ENCODE data around the gene IDH3B. TPM values are rescaled to one million over a fixed set of nuclear protein-coding genes. Genes with fewer than 3 reads are reported as not detected.

IDH3B gene
- total RNA-seq, result 86.9 and 87.9 TPM in 2 replicates
- polyA plus RNA-seq, result 168 and 177 TPM in 2 replicates
- polyA plus RNA-seq (2011; cell fraction: cytosol; rRNA removed), result 143 and 156 TPM in 2 replicates
- 642 and 647 TPM in 2 replicates for polyA plus RNA-seq (2011; cell fraction: nucleus; rRNA removed)
- polyA plus RNA-seq (2012), result 88.4 and 100 TPM in 2 replicates
- 118 and 153 TPM in 2 replicates for polyA minus RNA-seq
- 37.3 TPM for polyA minus RNA-seq (2011; cell fraction: cytosol; rRNA and poly(A)+ RNA removed)
- 79.6 and 90.2 TPM in 2 replicates for polyA minus RNA-seq (2011; cell fraction: nucleus; rRNA and poly(A)+ RNA removed)
- Bru-seq, nascent RNA, result percentile 76 among the genes with signal in this experiment
- percentile 92 among the genes with signal in this experiment for BruChase-seq, experiment 1, labeled RNA remaining after a 6-hour chase
- percentile 85 among the genes with signal in this experiment for BruChase-seq, experiment 2, labeled RNA remaining after a 2-hour chase
- long read RNA-seq, transcript IDH3B-206 (13 exons, 1,279 nt), result minor isoform, 29 of 1,046 reads
- long read RNA-seq, transcript IDH3B-201 (12 exons, 1,545 nt), result major isoform, 143 of 1,046 reads
- long read RNA-seq, partial matches to known transcripts, result 356 of 1,046 reads
- long read RNA-seq, other reads (novel, unspliced or antisense), result 516 of 1,046 reads

- Histone ChIP-seq H3K4me3 (replicated peaks in 1 of 3; ENCODE audit: insufficient read depth in 1 of 3, low read depth in 1 of 3, low read length in 3 of 3) (peak within 1 kb of the TSS; percentile 36 to 80 (median 62)), H3K27me3 (ENCODE audit: control insufficient read depth in 2 of 2, insufficient read depth in 2 of 2, low read length in 2 of 2) (peaks cover 8 to 11% of the 10 kb centered on the region in 2 experiments), H3K9me1 (replicated peaks; ENCODE audit: control insufficient read depth, extremely low read depth, insufficient read depth, low read length) (no peaks in the 10 kb centered on the region), H3K36me3 (ENCODE audit: control insufficient read depth in 2 of 2, extremely low read depth in 1 of 2, insufficient read depth in 2 of 2, low read length in 2 of 2) (peaks cover 0 to 16% of the 10 kb centered on the region in 2 experiments), H3K9ac (replicated peaks; ENCODE audit: extremely low read depth, insufficient read depth, low read length) (peak within 1 kb of the TSS; percentile 78), H3K4me1 (ENCODE audit: control insufficient read depth, extremely low read depth, insufficient read depth, low read length) (peaks cover 11% of the 10 kb centered on the region), H2AFZ (ENCODE audit: low read depth, low read length) (peak within 1 kb of the TSS; percentile 49), H3K79me2 (ENCODE audit: control insufficient read depth, insufficient read depth, low read length) (peaks cover 9% of the 10 kb centered on the region), H3K9me3 (replicated peaks; ENCODE audit: control insufficient read depth, insufficient read depth, low read length) (no peaks in the 10 kb centered on the region), H4K20me1 (replicated peaks; ENCODE audit: control insufficient read depth, extremely low read depth, insufficient read depth, low read length) (no peaks in the 10 kb centered on the region), H3K4me2 (ENCODE audit: insufficient read depth, low read length) (peak within 1 kb of the TSS; percentile 90), H3K27ac (ENCODE audit: insufficient read depth, low read depth, low read length) (peak within 1 kb of the TSS; percentile 54)
- peak; percentile 90 for DNase-seq (ENCODE audit: low read depth, low spot score)
- FAIRE-seq, result peak; percentile 94
- TF ChIP-seq MYC (IDR thresholded peaks at IDR 0.05; ENCODE audit: low read depth, low read length), result no peak
- TF ChIP-seq JUN (IDR thresholded peaks at IDR 0.05; ENCODE audit: borderline replicate concordance, insufficient read depth, insufficient read length, low read depth), result no peak
- peak; percentile 89 for TF ChIP-seq POLR2AphosphoS5 (IDR thresholded peaks at IDR 0.05; ENCODE audit: insufficient read depth, low read depth, low read length)
- peak; percentile 93 for TF ChIP-seq POLR2A (IDR thresholded peaks at IDR 0.05; ENCODE audit: low read depth, low read length)
- no peak for TF ChIP-seq FOS (IDR thresholded peaks at IDR 0.05; ENCODE audit: borderline replicate concordance, insufficient read depth, low read length)
- peak; percentile 14 for TF ChIP-seq MAX (IDR thresholded peaks at IDR 0.05; ENCODE audit: insufficient read depth, insufficient read length)
- no peak for TF ChIP-seq EZH2 (IDR thresholded peaks at IDR 0.05; ENCODE audit: borderline replicate concordance, low read depth, low read length, severe bottlenecking)
- TF ChIP-seq GATA2 (IDR thresholded peaks at IDR 0.05; ENCODE audit: insufficient read depth, insufficient read length, low read depth, low read length), result no peak
- TF ChIP-seq, protein P1, sequence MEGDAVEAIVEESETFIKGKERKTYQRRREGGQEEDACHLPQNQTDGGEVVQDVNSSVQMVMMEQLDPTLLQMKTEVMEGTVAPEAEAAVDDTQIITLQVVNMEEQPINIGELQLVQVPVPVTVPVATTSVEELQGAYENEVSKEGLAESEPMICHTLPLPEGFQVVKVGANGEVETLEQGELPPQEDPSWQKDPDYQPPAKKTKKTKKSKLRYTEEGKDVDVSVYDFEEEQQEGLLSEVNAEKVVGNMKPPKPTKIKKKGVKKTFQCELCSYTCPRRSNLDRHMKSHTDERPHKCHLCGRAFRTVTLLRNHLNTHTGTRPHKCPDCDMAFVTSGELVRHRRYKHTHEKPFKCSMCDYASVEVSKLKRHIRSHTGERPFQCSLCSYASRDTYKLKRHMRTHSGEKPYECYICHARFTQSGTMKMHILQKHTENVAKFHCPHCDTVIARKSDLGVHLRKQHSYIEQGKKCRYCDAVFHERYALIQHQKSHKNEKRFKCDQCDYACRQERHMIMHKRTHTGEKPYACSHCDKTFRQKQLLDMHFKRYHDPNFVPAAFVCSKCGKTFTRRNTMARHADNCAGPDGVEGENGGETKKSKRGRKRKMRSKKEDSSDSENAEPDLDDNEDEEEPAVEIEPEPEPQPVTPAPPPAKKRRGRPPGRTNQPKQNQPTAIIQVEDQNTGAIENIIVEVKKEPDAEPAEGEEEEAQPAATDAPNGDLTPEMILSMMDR (IDR thresholded peaks at IDR 0.05; ENCODE audit: extremely low read depth in 1 of 2, insufficient read depth in 1 of 2, low read depth in 1 of 2, low read length in 2 of 2), result no peak
- intact Hi-C loops (cut with micrococcal nuclease), result no loop called here
- POLR2A ChIA-PET, result interaction anchor here (1.2 to 1.3 kb wide), 2 partner anchors 9 to 12 kb away, joined by 3 to 9 read pairs; partner anchors contain the start of gene NOP56
- CTCF ChIA-PET, result interaction anchor here (0.8 to 1.3 kb wide), 2 partner anchors 10 to 17 kb away, joined by 3 read pairs; no protein-coding TSS in a partner anchor
- TSS peak; percentile 100 for BruUV-seq (replicated peaks)
- dilution Hi-C loops (cut with MboI; ENCODE audit: extremely low pct_ligation_motif_present, low sequenced_read_pairs), result no loop called here
These were observed at the start of gene IDH3B for GRCh38 chr20:2663887-2664719. IDH3B (minus strand) TSS chr20:2664216; CDS start chr20:2664188, 28 bp downstream.
